NCI-H1105 (cell line): Measurements from ENCODE around the gene ZNF516.
A peak's percentile ranks its signal among the peaks of the same experiment; 100 is the strongest.

Source experiments
- DNase-seq: peaks from one replicate; lab custom pipeline; 2025; lab: John Stamatoyannopoulos, UW

ZNF516 gene

GRCh38 chr18:76363436-76364120 lies 131.5 kb downstream of the ZNF516 start:
- no peak for DNase-seq

GRCh38 chr18:76362676-76363075 lies 132.4 kb downstream of the ZNF516 start:
- no peak for DNase-seq

GRCh38 chr18:76361219-76361618 lies 133.8 kb downstream of the ZNF516 start:
- DNase-seq = no peak

GRCh38 chr18:76359909-76360308 lies 135.1 kb downstream of the ZNF516 start:
- no peak for DNase-seq

GRCh38 chr18:76358774-76359173 lies 136.3 kb downstream of the ZNF516 start:
- no peak for DNase-seq

- DNase-seq = no peak
These were observed 137.3 kb downstream of the ZNF516 start for GRCh38 chr18:76357585-76358260.

GRCh38 chr18:76357174-76357573 lies 137.9 kb downstream of the ZNF516 start:
- no peak for DNase-seq

GRCh38 chr18:76356666-76357065 lies 138.4 kb downstream of the ZNF516 start:
- DNase-seq = no peak

GRCh38 chr18:76354348-76354747 lies 140.7 kb downstream of the ZNF516 start:
- DNase-seq = no peak

- no peak for DNase-seq
These were observed 141.5 kb downstream of the ZNF516 start for GRCh38 chr18:76353500-76353899.

GRCh38 chr18:76353046-76353445 lies 142.0 kb downstream of the ZNF516 start:
- no peak for DNase-seq

GRCh38 chr18:76351961-76352581 lies 143.0 kb downstream of the ZNF516 start:
- no peak for DNase-seq

- DNase-seq = no peak
These were observed 144.7 kb downstream of the ZNF516 start for GRCh38 chr18:76350134-76351025.

- peak; percentile 64 for DNase-seq
These were observed 145.9 kb downstream of the ZNF516 start for GRCh38 chr18:76349067-76349715.

GRCh38 chr18:76348267-76349066 lies 146.6 kb downstream of the ZNF516 start:
- no peak for DNase-seq

GRCh38 chr18:76347341-76347740 lies 147.7 kb downstream of the ZNF516 start:
- no peak for DNase-seq

GRCh38 chr18:76346490-76347130 lies 148.4 kb downstream of the ZNF516 start:
- no peak for DNase-seq

- no peak for DNase-seq
These were observed 149.1 kb downstream of the ZNF516 start for GRCh38 chr18:76345901-76346300.

- DNase-seq = no peak
These were observed 151.0 kb downstream of the ZNF516 start for GRCh38 chr18:76343938-76344569.

GRCh38 chr18:76340410-76340809 lies 154.6 kb downstream of the ZNF516 start:
- no peak for DNase-seq
